ENCODE measurements around the gene KCNG3.

DNA sequence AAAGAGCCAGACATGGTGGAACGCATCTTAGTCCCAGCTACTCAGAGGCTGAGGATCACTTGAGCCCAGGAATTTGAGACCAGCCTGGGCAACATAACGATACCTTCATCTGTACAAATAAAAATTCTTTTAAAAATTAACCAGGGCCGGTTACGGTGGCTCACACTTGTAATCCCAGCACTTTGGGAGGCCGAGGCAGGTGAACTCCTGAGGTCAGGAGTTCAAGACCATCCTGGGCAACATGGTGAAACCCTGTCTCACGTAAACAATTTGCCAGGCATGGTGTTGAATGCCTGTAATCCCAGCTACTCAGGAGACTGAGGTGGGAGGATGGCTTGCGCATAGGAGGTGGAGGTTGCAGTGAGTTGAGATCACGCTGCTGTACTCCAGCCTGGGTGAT is 25.8 kb upstream of the KCNG3 start:
- TF ChIP-seq POLR2A (IDR thresholded peaks at IDR 0.05; ENCODE audit: low read length), result no peak
- TF ChIP-seq GATA1 (IDR thresholded peaks at IDR 0.05; ENCODE audit: low read depth, low read length), result no peak

Measured in erythroblast (primary cell).